ENCODE data around the gene GOLT1A.

DNA sequence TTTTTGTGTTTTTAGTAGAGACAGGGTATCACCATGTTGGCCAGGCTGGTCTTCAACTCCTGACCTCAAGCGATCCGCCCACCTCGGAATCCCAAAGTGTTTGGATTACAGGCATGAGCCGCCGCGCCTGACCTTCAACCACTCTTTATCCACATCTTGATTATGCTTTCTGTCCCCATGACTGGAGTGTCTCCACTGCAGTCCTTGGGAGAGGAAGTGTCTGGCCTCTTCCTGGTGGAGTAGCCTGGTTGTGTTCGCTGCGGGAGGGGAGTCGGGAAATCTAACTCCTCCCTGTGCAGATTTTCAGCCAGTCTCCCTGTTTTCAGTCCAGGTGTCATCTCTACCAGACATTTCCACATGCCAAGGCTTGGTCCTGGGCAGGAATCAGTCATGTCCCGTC lies 27.2 kb downstream of the GOLT1A start:
- TF ChIP-seq CTCF (IDR thresholded peaks at IDR 0.05; ENCODE audit: low read depth, low read length, missing input control) (no peak), ZBTB33 (IDR thresholded peaks at IDR 0.05) (no peak), GABPA (IDR thresholded peaks at IDR 0.05 in 1 of 2, conservative IDR thresholded peaks at IDR 0.05 in 1 of 2) (no peak), YY1 (IDR thresholded peaks at IDR 0.05) (no peak), FOXA1 (IDR thresholded peaks at IDR 0.05) (no peak), SP1 (IDR thresholded peaks at IDR 0.05) (no peak), TAF1 (conservative IDR thresholded peaks at IDR 0.05) (no peak)
- TF ChIP-seq, protein P1, sequence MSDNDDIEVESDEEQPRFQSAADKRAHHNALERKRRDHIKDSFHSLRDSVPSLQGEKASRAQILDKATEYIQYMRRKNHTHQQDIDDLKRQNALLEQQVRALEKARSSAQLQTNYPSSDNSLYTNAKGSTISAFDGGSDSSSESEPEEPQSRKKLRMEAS (IDR thresholded peaks at IDR 0.05) = no peak
- TF ChIP-seq, protein P2, sequence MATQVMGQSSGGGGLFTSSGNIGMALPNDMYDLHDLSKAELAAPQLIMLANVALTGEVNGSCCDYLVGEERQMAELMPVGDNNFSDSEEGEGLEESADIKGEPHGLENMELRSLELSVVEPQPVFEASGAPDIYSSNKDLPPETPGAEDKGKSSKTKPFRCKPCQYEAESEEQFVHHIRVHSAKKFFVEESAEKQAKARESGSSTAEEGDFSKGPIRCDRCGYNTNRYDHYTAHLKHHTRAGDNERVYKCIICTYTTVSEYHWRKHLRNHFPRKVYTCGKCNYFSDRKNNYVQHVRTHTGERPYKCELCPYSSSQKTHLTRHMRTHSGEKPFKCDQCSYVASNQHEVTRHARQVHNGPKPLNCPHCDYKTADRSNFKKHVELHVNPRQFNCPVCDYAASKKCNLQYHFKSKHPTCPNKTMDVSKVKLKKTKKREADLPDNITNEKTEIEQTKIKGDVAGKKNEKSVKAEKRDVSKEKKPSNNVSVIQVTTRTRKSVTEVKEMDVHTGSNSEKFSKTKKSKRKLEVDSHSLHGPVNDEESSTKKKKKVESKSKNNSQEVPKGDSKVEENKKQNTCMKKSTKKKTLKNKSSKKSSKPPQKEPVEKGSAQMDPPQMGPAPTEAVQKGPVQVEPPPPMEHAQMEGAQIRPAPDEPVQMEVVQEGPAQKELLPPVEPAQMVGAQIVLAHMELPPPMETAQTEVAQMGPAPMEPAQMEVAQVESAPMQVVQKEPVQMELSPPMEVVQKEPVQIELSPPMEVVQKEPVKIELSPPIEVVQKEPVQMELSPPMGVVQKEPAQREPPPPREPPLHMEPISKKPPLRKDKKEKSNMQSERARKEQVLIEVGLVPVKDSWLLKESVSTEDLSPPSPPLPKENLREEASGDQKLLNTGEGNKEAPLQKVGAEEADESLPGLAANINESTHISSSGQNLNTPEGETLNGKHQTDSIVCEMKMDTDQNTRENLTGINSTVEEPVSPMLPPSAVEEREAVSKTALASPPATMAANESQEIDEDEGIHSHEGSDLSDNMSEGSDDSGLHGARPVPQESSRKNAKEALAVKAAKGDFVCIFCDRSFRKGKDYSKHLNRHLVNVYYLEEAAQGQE (IDR thresholded peaks at IDR 0.05) = no peak
- TF ChIP-seq, protein P3, sequence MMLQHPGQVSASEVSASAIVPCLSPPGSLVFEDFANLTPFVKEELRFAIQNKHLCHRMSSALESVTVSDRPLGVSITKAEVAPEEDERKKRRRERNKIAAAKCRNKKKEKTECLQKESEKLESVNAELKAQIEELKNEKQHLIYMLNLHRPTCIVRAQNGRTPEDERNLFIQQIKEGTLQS (IDR thresholded peaks at IDR 0.05) = no peak
